Prostate gland (tissue), 2 donors: ENCODE results near the gene CTSD.

ENCODE experiments used
- POLR2A ChIP-seq: fragments of 450-650 bp; IDR thresholded peaks from one replicate; pipeline ENCODE4 v1.6.1; 2016; ENCODE audit warnings: antibody characterized with exemption, mild to moderate bottlenecking
- POLR2AphosphoS5 ChIP-seq: sonication (generic); formaldehyde crosslinking; IDR thresholded peaks from one replicate; pipeline ENCODE4 v1.6.1; 2017; ENCODE audit warnings: antibody characterized with exemption
- TF ChIP-seq, protein P1 (sequence below), 4 experiments: fragments of 200-600 bp in 2 of 4; fragments of 450-650 bp in 2 of 4; sonication (generic) in 2 of 4; IDR thresholded peaks; 1 replicate in 3 of 4; 2 replicates in 1 of 4; pipeline ENCODE4 v1.5.1; 2016 to 2019; ENCODE audit warnings: antibody characterized with exemption in 4 of 4, mild to moderate bottlenecking in 2 of 4, moderate library complexity in 2 of 4

DNA sequence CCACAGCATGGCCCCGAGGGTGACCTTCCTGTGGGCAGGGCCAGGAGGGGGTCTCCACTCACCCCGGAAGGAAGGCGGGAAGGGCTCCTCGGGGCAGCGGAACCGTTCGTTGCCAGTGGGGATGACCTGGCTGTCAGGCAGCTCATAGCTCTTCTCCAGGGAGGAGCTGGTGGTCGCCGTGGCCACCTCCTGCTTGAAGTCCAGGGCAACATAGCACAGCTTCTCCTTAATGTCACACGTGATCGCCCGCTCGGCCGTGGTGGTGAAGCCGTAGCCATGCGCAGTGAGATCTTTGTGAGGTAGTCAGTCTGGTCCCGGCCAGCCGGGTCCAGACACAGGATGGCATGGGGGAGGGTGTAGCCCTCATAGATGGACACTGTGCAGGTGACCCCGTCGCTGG lies 39.5 kb upstream of the CTSD start:
- TF ChIP-seq POLR2AphosphoS5 = no peak
- TF ChIP-seq, protein P1, sequence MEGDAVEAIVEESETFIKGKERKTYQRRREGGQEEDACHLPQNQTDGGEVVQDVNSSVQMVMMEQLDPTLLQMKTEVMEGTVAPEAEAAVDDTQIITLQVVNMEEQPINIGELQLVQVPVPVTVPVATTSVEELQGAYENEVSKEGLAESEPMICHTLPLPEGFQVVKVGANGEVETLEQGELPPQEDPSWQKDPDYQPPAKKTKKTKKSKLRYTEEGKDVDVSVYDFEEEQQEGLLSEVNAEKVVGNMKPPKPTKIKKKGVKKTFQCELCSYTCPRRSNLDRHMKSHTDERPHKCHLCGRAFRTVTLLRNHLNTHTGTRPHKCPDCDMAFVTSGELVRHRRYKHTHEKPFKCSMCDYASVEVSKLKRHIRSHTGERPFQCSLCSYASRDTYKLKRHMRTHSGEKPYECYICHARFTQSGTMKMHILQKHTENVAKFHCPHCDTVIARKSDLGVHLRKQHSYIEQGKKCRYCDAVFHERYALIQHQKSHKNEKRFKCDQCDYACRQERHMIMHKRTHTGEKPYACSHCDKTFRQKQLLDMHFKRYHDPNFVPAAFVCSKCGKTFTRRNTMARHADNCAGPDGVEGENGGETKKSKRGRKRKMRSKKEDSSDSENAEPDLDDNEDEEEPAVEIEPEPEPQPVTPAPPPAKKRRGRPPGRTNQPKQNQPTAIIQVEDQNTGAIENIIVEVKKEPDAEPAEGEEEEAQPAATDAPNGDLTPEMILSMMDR (IDR thresholded peaks at IDR 0.05) = no peak
- TF ChIP-seq POLR2A = no peak
